Left kidney (tissue), 2 donors: ENCODE data around the gene TOM1L2. TPM values are rescaled to one million over a fixed set of nuclear protein-coding genes. Genes with fewer than 3 reads are reported as not detected.
A peak's percentile ranks its signal among the peaks of the same experiment; 100 is the strongest.

Source experiments
- DNase-seq: peaks from one replicate; pipeline ENCODE4 v3.0.0-alpha.2; 2013
- polyA plus RNA-seq: library from polyadenylated mRNA; unstranded; fragments of 120-200 nt; gene quantifications from one replicate; pipeline ENCODE4 v1.2.1, GENCODE V29; 2013; ENCODE audit not compliant: insufficient read length

The TOM1L2 gene
- polyA plus RNA-seq, 1 donor, result 47.2 TPM

- DNase-seq, result no peak
These were observed 136.6 kb downstream of the TOM1L2 start for GRCh38 chr17:17835415-17836249.

GRCh38 chr17:17834974-17835373 lies 137.2 kb downstream of the TOM1L2 start:
- DNase-seq, result no peak

GRCh38 chr17:17833658-17834357 lies 138.4 kb downstream of the TOM1L2 start:
- no peak for DNase-seq

GRCh38 chr17:17832032-17832363 lies 140.2 kb downstream of the TOM1L2 start:
- DNase-seq, result no peak

GRCh38 chr17:17831208-17832031 lies 140.8 kb downstream of the TOM1L2 start:
- no peak for DNase-seq

GRCh38 chr17:17830740-17831207 lies 141.4 kb downstream of the TOM1L2 start:
- DNase-seq, result no peak

GRCh38 chr17:17830269-17830567 lies 142.0 kb downstream of the TOM1L2 start:
- DNase-seq, result no peak

GRCh38 chr17:17827826-17828621 lies 144.2 kb downstream of the TOM1L2 start:
- DNase-seq, result no peak

- DNase-seq, result no peak
These were observed 145.0 kb downstream of the TOM1L2 start for GRCh38 chr17:17826942-17827785.

GRCh38 chr17:17826342-17826713 lies 145.9 kb downstream of the TOM1L2 start:
- DNase-seq, result no peak

- DNase-seq, result no peak
These were observed 147.2 kb downstream of the TOM1L2 start for GRCh38 chr17:17824783-17825614.

- DNase-seq, result no peak
These were observed 147.9 kb downstream of the TOM1L2 start for GRCh38 chr17:17824119-17824782.

GRCh38 chr17:17823433-17824118 lies 148.6 kb downstream of the TOM1L2 start:
- peak; percentile 87 for DNase-seq

- no peak for DNase-seq
These were observed 149.6 kb downstream of the TOM1L2 start for GRCh38 chr17:17822616-17823015.

GRCh38 chr17:17822189-17822588 lies 150.0 kb downstream of the TOM1L2 start:
- DNase-seq, result no peak

- no peak for DNase-seq
These were observed 151.6 kb downstream of the TOM1L2 start for GRCh38 chr17:17820463-17821158.

- DNase-seq, result no peak
These were observed 152.2 kb downstream of the TOM1L2 start for GRCh38 chr17:17820046-17820445.

- DNase-seq, result no peak
These were observed 152.6 kb downstream of the TOM1L2 start for GRCh38 chr17:17819561-17819995.
